Activated CD8-positive, alpha-beta memory T cell treated with anti-CD3 and anti-CD28 coated beads for 1 hour (primary cell): ENCODE data around the gene KCNS3.

ENCODE experiments used
- DNase-seq, 2 donors: peaks; one replicate each; pipeline ENCODE4 v3.0.0-alpha.2; 2020; ENCODE audit warnings: low read depth in 1 of 2; ENCODE audit errors: extremely low read depth in 1 of 2

Gene KCNS3

DNA sequence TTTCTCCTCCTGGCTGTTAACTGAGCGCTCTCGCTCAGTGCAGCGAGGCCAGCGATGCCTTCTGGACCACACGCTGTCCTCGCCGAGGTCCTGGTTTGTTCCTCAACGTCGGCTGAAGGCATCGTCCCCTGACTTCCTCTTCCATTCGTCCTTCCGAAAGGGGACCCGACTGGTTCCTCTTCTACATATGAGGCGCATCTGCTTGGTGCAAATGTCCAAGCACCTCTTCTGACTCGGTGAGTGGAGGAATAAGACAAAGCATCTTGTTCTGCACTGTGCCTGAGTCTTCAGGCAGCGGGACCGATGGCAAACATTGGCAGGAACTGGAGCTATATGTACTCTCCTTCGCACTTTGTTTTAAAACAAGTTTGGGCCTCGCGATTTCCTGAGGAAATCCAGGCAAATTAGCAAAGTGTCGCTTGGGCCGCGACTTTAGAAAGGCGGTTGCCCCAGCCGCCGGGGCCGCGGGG, 621 bp upstream of the KCNS3 start:
- DNase-seq, result no peak

DNA sequence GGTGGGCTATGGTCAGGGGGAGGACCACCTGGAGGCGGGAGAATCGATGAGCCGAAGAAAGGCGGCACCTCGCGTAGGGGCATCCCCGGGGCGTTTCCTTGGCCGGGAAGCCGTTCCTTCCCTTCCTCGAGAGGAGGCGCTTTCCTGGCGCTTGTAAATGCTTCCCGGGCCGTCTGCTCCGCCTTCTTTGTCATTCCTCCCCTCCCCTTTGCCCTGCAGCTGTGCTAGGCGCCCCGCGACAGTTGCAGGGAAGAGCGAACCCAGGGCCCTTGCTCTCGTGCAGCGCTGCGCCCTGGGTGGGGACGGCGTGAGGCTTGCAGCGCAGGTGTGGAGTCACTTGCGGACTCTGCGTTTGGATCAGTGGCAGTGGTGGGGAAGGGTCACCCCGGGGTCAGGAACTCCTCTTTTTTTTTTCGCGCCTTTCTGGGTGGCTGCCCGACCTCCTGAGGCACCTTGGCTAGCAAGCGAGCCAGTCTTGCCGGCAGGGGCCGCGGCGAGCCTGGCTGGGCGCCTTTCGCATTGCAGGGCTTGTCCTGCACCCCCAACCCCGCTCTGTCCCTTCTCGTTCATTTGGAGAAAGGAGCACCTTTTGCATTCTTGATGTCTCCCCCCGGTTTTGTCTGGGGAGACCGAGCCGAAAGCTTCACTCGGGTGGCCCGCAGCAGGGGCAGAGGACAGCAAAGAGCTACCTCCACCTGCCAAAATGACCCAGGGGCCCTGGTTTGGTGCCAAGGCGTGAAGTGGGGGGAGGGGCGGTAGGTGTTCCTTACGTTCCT, 858 bp downstream of the KCNS3 start:
- no peak for DNase-seq

DNA sequence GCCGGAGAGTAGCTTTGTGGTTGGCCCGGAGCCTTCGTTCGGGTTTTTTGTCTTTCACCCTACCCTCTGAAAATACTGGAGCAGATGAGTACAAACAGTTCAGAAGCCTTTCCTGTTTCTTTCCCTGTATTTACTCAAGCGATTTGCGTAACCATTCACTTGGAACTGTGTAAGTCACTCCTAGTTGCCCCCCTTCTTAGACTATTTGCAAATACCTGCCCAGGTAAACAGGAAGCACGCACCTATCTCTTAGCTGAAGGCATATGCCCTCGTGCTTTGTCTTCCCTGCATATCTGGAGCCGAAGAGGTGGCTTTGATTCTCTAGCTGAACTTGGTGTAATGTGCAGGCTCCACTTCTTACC, 1.4 kb downstream of the KCNS3 start:
- no peak for DNase-seq

DNA sequence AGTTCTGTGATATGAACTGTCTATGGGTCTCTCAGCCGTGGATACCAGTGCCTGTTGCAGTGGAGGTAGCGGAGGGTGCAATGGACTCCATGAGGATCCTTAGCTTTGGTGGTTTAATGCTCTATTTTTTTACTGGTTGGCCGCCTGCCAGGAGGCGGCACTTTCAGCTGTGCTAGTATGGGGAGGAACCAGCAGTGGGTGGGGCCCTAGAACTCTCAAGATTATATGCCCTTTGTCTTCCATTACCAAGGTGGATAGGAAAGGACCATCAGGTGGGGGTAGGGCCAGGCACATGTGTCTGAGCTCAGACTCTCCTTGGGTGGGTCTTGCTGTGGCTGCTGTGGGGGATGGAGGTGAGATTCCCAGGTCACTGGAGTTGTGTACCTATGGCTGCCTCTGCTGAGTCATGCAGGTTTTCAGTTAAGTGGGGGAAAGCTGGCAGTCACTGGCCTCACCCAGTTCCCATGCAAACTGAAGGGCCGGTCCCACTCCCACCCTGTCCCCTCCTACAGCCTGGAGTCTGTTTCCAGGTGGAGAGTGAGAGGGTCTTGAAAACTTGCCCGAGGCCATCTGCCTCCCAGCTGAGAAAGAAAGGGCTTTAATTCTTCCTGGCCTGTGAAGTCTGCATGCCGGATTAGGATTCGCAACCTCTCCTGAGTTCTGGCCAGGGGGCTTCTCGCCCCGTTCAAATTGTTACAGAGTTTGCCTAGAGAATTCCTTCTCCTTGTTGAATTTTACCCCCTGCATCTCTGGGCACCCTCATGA, 14.5 kb downstream of the KCNS3 start:
- DNase-seq, result no peak

DNA sequence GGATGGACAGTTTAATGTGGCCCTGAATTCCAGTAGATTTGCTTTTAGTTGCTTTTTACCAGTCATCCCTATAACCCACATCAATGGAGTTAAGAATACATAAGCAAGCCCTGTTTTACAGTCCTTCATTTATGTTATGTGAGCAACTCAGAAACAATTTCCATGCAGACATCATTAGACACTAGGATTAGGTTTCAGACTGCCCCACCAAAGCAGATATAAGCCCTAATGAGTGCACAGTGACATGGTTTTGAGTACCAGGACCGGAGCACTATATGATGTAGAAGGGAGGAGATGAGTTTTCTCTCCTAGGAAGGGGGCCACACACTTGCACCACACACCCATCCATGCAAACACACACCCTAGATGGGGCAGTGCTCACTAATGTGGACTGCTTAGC, 15.5 kb downstream of the KCNS3 start:
- no peak for DNase-seq

DNA sequence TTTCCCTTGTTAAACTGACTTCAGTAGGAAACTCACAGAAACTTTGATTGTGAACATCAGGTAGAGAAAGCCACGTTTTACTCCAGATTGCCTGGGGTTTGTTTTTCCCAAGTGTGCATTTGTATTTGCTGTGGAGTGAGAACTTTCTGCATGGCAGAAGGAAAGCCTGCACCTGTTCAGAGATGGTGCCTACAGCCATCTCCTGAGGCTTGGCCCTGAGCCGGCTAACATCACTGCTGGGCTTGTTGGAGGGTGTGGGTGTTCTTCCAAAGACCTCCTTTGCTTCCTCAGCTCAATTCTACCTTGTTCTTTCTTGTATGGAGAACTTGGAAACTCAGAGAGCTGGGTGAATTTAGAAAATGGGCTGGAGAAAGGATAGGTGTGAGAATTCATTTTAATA, 16.1 kb downstream of the KCNS3 start:
- no peak for DNase-seq

DNA sequence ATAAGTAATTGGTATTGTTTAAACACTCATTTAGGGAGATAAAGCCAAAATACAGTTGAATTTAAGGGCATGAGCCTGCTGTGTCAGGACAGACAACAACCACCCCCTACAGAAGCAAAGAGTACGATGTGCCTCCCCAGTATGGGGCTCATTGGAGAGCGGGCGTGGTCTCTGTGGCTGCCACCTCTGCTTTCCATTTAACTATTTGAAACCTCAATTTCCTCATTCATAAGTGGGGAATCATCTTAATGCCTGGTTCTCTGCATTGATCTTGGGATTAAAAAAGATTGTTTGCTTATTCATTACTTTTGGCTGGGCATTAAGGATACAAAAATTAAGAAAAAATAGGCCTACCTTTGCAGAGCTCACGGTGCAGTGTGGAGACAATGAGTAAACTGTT, 21.4 kb downstream of the KCNS3 start:
- DNase-seq, result no peak

DNA sequence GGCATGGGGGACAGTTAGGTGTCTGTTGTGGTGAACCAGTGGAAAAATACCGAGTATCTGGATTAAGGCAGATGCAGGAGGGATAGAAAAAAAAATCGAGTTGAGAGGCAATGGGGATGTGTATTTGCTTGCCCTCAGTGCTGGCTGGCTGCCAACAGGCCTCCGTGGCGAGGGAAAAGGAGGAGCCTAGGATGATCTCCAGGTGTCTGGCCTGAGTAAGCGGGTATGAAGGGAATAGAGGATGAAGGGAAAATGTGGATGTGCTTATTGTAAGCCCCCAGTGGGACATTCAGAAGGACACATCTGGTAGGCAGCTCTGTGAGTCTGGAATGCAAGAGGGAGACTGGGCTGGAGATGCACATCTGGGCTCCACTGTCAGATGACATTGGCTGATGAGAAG, 22.8 kb downstream of the KCNS3 start:
- no peak for DNase-seq

DNA sequence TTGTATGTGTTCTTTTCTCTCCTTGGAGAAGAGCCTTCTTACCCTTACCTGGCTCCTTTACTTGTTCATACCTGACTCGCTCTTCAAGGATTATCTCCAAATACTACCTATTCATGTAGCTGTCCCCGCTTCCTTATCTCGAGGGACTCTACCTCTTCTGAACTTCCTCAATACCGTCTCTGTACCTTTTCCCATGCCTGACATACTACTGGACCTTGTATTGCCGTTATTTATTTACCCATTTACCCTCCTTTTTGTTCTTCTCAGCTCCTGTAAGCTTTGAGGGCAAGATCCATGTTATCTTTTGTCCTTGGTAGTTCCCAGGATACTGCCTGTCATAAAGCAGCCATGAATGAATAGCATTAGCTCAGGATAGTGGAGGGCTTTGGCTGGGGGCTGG, 32.5 kb downstream of the KCNS3 start:
- no peak for DNase-seq

DNA sequence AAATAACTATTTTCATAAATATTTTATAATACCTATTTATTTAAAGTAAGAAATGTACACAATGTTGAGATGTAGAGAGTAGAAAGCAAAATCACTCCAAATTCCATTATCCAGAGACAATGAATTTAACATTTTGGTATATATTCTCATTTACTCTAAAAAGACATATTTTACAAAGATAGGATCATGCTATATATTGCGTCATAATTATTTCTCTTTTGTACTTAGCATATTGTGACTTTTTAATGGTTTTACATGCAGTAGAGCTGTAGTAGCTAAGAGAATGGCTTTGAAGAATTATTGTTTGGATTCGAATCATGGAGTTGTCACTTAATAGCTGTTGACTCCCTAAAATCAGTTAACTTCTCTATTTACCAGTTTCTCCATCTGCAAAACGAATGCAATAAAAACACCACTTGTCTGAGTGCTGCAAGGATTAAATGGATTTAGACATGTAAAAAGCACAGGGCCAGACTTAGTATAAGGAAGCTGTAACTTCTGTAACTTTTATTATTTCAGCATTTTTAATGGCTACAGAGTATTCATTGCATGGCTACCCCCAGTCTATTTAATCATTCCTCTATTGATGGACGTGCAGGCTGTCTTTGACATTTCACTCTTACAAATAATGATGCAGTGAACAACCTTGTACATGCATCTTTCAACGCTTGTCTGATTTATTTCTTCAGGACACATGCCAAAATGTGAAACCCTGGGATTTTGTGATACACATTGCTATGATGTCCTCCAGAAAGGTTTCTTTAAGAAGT, 33.2 kb downstream of the KCNS3 start:
- DNase-seq, result no peak

DNA sequence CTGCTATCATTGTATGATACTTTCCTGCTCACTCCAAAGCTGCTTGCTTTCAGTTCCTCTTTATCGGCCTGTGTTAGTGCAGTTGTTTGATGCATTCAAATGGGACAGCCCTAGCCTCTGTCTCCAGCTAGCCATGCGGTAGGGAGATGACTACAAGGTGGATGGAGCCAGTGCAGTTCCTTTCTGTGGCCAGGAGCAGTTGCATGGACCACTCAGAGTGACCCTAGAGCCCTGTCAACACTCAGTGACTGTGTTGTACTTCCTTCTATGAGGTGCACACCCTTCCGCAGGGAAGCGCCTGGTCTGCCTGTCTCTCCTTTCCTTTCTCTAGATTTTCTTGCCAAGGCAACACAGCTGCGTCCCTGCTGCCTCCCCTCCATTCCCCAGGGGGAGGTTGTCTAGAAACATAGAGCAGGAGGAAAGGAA, 33.8 kb downstream of the KCNS3 start:
- no peak for DNase-seq

DNA sequence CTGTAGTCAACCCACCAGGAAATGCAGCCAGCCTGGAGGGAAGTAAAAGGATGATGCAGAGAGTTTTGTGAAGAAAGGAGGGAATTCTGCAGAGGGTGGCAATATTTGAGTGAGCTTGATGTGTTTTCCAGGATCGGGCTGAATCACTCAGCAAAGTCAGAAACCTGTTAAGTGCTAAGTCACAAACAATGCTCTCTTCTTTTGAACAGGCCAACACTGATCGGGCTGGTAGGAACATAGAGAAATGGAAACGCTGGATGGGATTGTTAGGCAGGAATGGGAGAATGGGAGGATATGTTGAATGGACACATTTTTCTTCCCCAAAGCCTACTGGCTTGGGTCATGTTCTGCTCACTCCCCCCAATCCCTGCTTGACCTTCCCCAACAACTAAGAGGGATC, 36.6 kb downstream of the KCNS3 start:
- DNase-seq, result no peak

DNA sequence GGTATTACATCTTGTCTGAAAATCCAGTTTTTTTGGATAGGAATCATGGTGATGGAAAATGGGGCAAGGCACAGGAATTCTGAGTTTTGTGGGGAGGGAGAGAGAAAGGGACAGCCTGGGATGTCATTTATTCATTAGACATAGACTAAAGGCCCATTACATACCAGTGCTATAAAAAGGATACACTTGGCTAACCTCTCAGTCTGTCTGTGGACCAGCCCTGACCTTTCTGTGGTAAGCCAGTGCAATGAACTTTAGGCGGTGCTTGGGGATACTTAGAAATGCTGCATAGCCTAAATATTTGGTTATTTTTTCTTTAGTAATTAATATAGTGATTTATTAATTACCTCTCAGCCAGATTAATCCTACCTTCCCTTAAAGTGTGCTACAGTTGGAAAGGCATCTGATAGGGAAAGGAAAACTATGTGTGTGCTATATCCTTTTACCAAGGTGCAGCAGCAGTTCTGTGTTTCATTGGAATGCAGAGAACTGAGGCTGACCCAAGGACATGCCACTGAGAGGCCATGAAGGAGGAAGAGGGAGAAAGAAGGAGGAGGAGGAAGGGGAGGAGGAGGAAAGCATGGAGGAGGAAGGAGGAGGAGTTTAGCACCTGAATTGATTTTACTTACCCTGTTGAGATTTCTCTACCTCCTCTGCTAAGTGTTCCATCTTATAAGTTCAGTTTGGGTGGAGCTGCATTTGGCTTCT, 37.5 kb downstream of the KCNS3 start:
- DNase-seq, result no peak

DNA sequence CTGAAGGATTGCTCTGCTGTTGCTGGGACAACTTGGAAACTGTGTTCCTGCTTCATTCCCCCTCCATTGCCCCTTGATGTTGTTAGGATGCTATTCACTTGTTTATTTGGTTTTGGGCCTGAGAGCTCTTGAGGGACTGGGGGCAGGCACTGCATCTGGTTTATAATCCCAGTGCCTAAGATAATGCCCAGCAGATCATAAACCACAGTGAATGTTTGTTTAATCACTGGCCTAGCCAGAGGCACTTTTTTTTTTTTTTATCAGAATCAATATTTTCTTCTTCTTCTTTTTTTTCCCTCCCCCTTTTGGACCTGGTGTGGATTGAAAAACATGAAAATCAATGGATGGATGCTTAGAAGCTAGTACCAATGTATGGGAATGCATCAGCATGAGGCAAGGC, 38.1 kb downstream of the KCNS3 start:
- DNase-seq, result no peak

DNA sequence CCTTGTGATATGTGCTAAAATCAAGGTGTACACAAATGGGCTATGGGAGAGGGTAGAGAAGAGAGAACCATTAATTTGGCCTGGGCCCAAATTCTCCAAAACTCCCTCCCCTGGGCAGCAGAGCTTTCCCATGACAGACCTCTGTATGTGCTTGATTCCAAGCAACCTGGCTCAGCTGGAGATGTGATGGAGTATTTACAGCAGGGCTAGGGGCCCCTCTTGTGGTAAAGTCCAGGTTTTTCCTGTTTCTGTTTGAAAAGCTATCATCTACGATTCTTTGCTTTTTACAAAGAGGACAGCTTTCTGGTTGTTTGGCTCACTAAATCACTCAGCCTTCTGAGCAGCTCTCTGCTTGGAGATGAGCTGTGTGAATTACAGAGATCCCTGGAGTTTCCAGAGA, 40.3 kb downstream of the KCNS3 start:
- DNase-seq, result no peak

DNA sequence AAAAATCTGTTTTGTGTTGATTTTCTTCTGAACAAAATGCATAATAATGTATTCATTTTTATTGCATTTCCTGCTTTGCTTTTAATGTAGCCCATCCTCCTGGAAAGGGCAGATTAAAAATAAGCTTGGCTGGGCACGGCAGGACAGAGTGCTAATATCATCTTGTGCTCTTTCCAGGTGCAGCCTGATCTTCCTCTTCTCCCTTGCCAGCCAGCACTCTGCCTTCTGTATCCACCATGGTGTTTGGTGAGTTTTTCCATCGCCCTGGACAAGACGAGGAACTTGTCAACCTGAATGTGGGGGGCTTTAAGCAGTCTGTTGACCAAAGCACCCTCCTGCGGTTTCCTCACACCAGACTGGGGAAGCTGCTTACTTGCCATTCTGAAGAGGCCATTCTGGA, 52.3 kb downstream of the KCNS3 start:
- DNase-seq, result no peak

DNA sequence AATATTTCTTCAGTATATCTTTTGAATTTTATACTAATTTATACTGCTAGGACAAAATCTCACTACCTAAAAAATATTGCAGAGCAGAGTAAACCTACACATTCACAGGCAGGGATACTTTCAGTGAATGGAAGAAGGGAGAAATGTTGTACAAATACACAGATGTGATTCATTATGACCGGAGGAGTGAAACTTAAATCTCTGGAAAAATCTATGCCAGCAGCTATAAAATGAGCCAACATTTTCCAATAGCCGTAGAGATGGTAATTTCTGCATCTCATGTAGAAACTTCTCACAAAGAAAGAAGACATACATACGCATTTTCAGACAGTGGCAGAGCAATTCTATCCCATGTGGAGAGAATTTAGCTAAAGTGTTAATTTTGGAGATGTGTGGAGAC, 54.8 kb downstream of the KCNS3 start:
- no peak for DNase-seq

DNA sequence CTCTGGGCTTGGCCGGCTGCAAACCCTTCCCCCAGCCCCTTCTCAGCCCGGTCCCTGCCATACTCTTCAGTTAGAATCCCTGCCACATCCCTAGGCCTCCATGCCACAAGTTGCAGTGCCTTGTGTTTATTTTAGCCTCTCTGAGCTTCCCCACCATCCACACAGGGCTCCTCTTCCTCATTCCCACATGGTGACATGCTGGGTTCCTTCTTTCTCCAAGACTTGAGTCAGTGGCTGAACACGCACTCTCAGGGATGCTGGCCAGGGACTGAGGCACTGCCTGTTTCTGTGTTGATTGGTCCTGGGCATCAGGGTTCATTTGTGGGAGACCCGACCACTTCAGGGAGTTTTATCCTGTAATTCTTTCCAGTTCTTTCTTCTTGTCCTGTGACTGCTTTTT, 56.3 kb downstream of the KCNS3 start:
- no peak for DNase-seq

DNA sequence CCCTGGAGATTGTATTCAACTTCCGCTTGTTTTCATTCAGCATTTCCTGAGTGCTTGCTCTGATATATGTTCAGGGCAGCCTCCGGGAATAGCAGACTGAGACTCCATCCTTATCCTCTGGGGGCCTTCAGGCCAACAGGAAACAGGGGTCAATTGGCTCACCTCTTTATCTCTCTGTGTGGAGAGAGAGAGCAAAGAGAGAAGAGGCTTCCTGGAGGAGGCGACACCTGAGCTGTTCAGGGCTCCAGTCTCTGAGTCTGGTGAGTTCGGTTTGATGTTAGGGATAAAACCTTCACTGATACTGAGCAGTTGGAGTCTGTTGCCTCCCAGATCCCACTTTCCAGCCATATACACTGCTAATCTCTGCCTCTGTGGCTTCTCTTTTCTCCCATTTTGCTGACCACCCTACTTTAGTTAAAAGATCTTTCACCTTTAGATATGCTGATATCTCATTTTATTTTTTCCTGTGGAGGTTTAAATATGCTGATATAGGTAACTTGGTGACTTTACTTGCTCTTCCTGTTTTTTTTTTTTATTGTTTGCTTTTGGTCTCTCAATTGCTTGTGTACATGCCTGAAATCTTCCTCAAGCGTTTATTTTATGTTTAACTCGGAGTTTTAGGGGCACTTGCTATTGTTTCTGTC, 56.9 kb downstream of the KCNS3 start:
- no peak for DNase-seq

DNA sequence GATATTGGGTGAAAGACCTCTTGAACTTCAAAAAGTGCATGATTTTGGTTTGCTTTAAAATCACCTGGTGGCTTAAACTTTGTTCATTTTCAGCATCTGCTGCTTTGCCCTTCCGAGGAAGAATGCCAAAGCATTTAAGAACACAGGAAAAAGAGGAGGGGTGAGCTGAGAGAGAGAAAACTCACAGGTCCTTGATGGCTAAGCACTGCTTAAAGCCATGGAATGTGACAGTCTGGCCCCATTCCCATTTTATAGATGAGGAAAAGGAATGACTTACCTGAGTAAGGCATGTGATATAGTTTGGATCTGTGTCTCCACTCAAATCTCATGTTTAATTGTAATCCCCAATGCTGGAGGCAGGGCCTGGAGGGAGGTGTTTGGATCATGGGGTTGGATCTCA, 58.1 kb downstream of the KCNS3 start:
- no peak for DNase-seq
